ENCODE measurements around the gene SEPTIN1.

DNA sequence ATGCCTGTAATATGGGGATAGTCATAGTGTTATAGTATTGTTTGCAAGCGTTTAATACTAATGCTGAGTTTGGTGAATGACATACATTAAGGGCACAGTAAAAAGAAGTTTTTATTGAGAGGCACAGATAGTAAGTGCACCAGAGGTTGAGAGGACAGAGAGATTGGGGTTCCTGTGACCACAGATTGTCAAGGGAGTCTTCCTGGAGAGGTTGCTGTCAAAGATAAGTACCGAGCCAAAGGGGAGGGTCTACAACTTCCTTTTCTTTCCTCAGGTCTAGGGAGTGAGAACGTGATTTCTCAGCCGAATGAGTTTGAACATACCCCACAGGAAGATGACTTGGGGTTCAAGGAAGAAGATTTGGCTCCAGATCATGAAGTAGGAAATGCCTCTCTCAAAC is 14.7 kb upstream of the SEPTIN1 start:
- TF ChIP-seq STAT1 (IDR thresholded peaks at IDR 0.05; ENCODE audit: unreplicated experiment) = no peak
- no peak for TF ChIP-seq POLR2AphosphoS5 (IDR thresholded peaks at IDR 0.05; ENCODE audit: low read depth)
- no peak for TF ChIP-seq JUNB (IDR thresholded peaks at IDR 0.05; ENCODE audit: unreplicated experiment)
- TF ChIP-seq, protein P1, sequence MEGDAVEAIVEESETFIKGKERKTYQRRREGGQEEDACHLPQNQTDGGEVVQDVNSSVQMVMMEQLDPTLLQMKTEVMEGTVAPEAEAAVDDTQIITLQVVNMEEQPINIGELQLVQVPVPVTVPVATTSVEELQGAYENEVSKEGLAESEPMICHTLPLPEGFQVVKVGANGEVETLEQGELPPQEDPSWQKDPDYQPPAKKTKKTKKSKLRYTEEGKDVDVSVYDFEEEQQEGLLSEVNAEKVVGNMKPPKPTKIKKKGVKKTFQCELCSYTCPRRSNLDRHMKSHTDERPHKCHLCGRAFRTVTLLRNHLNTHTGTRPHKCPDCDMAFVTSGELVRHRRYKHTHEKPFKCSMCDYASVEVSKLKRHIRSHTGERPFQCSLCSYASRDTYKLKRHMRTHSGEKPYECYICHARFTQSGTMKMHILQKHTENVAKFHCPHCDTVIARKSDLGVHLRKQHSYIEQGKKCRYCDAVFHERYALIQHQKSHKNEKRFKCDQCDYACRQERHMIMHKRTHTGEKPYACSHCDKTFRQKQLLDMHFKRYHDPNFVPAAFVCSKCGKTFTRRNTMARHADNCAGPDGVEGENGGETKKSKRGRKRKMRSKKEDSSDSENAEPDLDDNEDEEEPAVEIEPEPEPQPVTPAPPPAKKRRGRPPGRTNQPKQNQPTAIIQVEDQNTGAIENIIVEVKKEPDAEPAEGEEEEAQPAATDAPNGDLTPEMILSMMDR (conservative IDR thresholded peaks at IDR 0.05; ENCODE audit: low read depth in 2 of 2) = no peak
- no peak for TF ChIP-seq EZH2 (IDR thresholded peaks at IDR 0.05; ENCODE audit: low read depth, unreplicated experiment)
- TF ChIP-seq, protein P2, sequence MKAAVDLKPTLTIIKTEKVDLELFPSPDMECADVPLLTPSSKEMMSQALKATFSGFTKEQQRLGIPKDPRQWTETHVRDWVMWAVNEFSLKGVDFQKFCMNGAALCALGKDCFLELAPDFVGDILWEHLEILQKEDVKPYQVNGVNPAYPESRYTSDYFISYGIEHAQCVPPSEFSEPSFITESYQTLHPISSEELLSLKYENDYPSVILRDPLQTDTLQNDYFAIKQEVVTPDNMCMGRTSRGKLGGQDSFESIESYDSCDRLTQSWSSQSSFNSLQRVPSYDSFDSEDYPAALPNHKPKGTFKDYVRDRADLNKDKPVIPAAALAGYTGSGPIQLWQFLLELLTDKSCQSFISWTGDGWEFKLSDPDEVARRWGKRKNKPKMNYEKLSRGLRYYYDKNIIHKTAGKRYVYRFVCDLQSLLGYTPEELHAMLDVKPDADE (IDR thresholded peaks at IDR 0.05) = no peak
- TF ChIP-seq EZH2phosphoT487 (IDR thresholded peaks at IDR 0.05; ENCODE audit: unreplicated experiment) = no peak
- TF ChIP-seq, protein P3, sequence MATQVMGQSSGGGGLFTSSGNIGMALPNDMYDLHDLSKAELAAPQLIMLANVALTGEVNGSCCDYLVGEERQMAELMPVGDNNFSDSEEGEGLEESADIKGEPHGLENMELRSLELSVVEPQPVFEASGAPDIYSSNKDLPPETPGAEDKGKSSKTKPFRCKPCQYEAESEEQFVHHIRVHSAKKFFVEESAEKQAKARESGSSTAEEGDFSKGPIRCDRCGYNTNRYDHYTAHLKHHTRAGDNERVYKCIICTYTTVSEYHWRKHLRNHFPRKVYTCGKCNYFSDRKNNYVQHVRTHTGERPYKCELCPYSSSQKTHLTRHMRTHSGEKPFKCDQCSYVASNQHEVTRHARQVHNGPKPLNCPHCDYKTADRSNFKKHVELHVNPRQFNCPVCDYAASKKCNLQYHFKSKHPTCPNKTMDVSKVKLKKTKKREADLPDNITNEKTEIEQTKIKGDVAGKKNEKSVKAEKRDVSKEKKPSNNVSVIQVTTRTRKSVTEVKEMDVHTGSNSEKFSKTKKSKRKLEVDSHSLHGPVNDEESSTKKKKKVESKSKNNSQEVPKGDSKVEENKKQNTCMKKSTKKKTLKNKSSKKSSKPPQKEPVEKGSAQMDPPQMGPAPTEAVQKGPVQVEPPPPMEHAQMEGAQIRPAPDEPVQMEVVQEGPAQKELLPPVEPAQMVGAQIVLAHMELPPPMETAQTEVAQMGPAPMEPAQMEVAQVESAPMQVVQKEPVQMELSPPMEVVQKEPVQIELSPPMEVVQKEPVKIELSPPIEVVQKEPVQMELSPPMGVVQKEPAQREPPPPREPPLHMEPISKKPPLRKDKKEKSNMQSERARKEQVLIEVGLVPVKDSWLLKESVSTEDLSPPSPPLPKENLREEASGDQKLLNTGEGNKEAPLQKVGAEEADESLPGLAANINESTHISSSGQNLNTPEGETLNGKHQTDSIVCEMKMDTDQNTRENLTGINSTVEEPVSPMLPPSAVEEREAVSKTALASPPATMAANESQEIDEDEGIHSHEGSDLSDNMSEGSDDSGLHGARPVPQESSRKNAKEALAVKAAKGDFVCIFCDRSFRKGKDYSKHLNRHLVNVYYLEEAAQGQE (IDR thresholded peaks at IDR 0.05; ENCODE audit: unreplicated experiment) = no peak
- no peak for TF ChIP-seq CREB1 (CRISPR knock-in tag; IDR thresholded peaks at IDR 0.05; ENCODE audit: low read depth)
- no peak for TF ChIP-seq ZNF331 (CRISPR knock-in tag; IDR thresholded peaks at IDR 0.05; ENCODE audit: low read depth)
- TF ChIP-seq ZNF114 (CRISPR knock-in tag; IDR thresholded peaks at IDR 0.05) = no peak
